OCI-LY7 (cell line): ENCODE results near the gene HAS3. TPM values are rescaled to one million over a fixed set of nuclear protein-coding genes. Genes with fewer than 3 reads are reported as not detected.
"Not testable (repeated sequence)": the region's sequence is repeated elsewhere in the genome, so short reads cannot be mapped to it uniquely, and the experiment has no call there.

Experiments
- BruUV-seq: library from RNA; stranded (reverse); fragments of 400-500 nt; replicated peaks from 2 replicates; lab custom pipeline; 2021; lab: Mats Ljungman, UMichigan
- CTCF ChIA-PET: fragments of 300-600 bp; sonication (Branson Sonifier 250); formaldehyde crosslinking; loops from one replicate; lab custom pipeline; 2022; ENCODE audit warnings: antibody characterized with exemption; ENCODE audit not compliant: unreplicated experiment; lab: Charles Lee
- POLR2A ChIA-PET: fragments of 300-600 bp; sonication (Branson Sonifier 250); formaldehyde crosslinking; loops from one replicate; lab custom pipeline; 2022; ENCODE audit warnings: antibody characterized with exemption; lab: Charles Lee
- DNase-seq: peaks from one replicate; pipeline ENCODE4 v3.0.0-alpha.2; 2015; ENCODE audit warnings: low spot score
- H2AFZ ChIP-seq: fragments of 200-600 bp; sonication (generic), shearing (Covaris generic); 2 replicates; pipeline ENCODE4 v1.6.1; 2014; ENCODE audit warnings: mild to moderate bottlenecking, antibody characterized with exemption, low read length, moderate library complexity
- H3K27ac ChIP-seq: fragments of 200-600 bp; sonication (generic); 2 replicates; pipeline ENCODE4 v1.5.1; 2014; ENCODE audit warnings: mixed run types, low read depth, mild to moderate bottlenecking, moderate library complexity, low read length, inconsistent platforms; ENCODE audit not compliant: poor library complexity, severe bottlenecking
- H3K36me3 ChIP-seq: fragments of 200-600 bp; sonication (generic); 2 replicates; pipeline ENCODE4 v1.6.1; 2014; ENCODE audit warnings: mild to moderate bottlenecking, antibody characterized with exemption, low read length, moderate library complexity, mixed read lengths; ENCODE audit not compliant: insufficient read depth
- H3K4me1 ChIP-seq: fragments of 200-600 bp; sonication (generic); 2 replicates; pipeline ENCODE4 v1.5.1; 2014; ENCODE audit warnings: mild to moderate bottlenecking, low read length; ENCODE audit not compliant: insufficient read depth, poor library complexity, severe bottlenecking
- H3K4me2 ChIP-seq: fragments of 200-600 bp; sonication (generic); 2 replicates; pipeline ENCODE4 v1.6.1; 2014; ENCODE audit warnings: mild to moderate bottlenecking, low read length
- H3K4me3 ChIP-seq: fragments of 200-600 bp; sonication (generic); 2 replicates; pipeline ENCODE4 v1.5.1; 2014; ENCODE audit warnings: mild to moderate bottlenecking, low read depth, low read length; ENCODE audit not compliant: poor library complexity, severe bottlenecking
- H3K79me2 ChIP-seq: fragments of 200-600 bp; sonication (generic); 2 replicates; pipeline ENCODE4 v1.6.1; 2016; ENCODE audit warnings: low read depth, mild to moderate bottlenecking, low read length, moderate library complexity, mixed read lengths; ENCODE audit not compliant: insufficient read depth
- H3K9me2 ChIP-seq: fragments of 200-600 bp; sonication (generic); 2 replicates; pipeline ENCODE4 v1.6.1; 2016; ENCODE audit warnings: mild to moderate bottlenecking, low read length, mixed read lengths; ENCODE audit not compliant: insufficient read depth
- H3K9me3 ChIP-seq: fragments of 200-600 bp; sonication (generic); 2 replicates; pipeline ENCODE4 v1.6.1; 2014; ENCODE audit warnings: mild to moderate bottlenecking, mixed run types, low read length, mixed read lengths
- H4K20me1 ChIP-seq: fragments of 200-600 bp; sonication (generic); 2 replicates; pipeline ENCODE4 v1.6.1; 2014; ENCODE audit warnings: mild to moderate bottlenecking, antibody characterized with exemption, low read length, moderate library complexity, mixed read lengths; ENCODE audit not compliant: insufficient read depth
- EZH2phosphoT487 ChIP-seq: fragments of 200-600 bp; sonication (generic); IDR thresholded peaks from 2 replicates; pipeline ENCODE4 v1.6.1; 2018; ENCODE audit warnings: low read depth, borderline replicate concordance, mild to moderate bottlenecking, mixed run types, antibody characterized with exemption, low read length, moderate library complexity, mixed read lengths
- intact Hi-C: fragments of 100-400 bp; cut with micrococcal nuclease; formaldehyde crosslinking; loops from one replicate; pipeline ENCODE4 v1.10.0; 2022; ENCODE audit not compliant: unreplicated experiment
- total RNA-seq, 2 experiments: library from RNA; depleted of rRNA in 1 of 2; stranded (reverse); fragments of >200 nt in 1 of 2; shearing (Covaris generic) in 1 of 2; gene quantifications; 2 replicates each; pipeline ENCODE4 v1.2.3, GENCODE V29; 2014 to 2022
- TF ChIP-seq, protein P1 (sequence below): fragments of 200-600 bp; sonication (generic); conservative IDR thresholded peaks from 2 replicates; pipeline ENCODE4 v1.5.1; 2014; ENCODE audit warnings: mild to moderate bottlenecking, antibody characterized with exemption, low read length, moderate library complexity, mixed read lengths

Gene HAS3
- total RNA-seq, 2 experiments from 2014 or later: 0.09 to 0.29 TPM

DNA sequence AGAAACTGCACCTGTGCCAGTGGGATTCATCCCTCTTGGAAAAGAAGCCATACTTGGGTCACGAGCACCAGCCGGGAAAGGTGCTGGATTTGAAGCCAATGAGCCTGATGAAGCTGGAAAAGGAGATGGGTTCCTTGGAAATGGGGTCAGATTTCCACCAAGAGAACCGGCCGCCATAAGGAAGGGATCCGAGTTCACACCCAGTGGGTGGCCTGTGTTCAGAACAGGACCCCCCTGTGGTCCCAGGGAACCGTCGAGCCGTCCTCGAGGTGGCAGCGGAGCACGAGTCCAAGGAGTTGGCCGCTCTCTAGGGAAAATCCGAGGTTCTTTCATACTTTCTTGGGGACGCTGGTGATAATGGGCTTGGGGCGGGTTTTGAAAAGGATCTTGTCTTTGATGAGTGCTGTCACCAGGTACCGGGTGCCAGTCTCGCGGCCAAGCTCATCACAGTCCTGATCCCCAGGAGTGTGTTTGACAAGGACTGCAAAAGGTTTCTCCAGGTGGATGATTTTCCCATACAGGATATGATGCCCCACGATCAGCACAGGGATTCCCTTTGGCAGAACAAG lies 14.7 kb downstream of the HAS3 start:
- no TSS peak for BruUV-seq
- POLR2A ChIA-PET: interaction anchor here (1.0 kb wide), 1 partner anchor 10 kb away, joined by 3 read pairs; no protein-coding TSS in a partner anchor
- H3K4me2 ChIP-seq: no peak overlapping the region
- no peaks in the 10 kb centered on the region for H3K9me2 ChIP-seq
- no peaks in the 10 kb centered on the region for H3K9me3 ChIP-seq
- no peaks in the 10 kb centered on the region for H4K20me1 ChIP-seq
- no peaks in the 10 kb centered on the region for H3K4me1 ChIP-seq
- peaks cover 15% of the 10 kb centered on the region; the same call in 1 of the 2 replicates for H3K79me2 ChIP-seq
- H3K27ac ChIP-seq: no peak overlapping the region
- DNase-seq: no peak
- intact Hi-C loops: no loop called here
- TF ChIP-seq, protein P1, sequence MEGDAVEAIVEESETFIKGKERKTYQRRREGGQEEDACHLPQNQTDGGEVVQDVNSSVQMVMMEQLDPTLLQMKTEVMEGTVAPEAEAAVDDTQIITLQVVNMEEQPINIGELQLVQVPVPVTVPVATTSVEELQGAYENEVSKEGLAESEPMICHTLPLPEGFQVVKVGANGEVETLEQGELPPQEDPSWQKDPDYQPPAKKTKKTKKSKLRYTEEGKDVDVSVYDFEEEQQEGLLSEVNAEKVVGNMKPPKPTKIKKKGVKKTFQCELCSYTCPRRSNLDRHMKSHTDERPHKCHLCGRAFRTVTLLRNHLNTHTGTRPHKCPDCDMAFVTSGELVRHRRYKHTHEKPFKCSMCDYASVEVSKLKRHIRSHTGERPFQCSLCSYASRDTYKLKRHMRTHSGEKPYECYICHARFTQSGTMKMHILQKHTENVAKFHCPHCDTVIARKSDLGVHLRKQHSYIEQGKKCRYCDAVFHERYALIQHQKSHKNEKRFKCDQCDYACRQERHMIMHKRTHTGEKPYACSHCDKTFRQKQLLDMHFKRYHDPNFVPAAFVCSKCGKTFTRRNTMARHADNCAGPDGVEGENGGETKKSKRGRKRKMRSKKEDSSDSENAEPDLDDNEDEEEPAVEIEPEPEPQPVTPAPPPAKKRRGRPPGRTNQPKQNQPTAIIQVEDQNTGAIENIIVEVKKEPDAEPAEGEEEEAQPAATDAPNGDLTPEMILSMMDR: no peak
- TF ChIP-seq EZH2phosphoT487: no peak
- CTCF ChIA-PET: no interaction called here
- H3K36me3 ChIP-seq: peaks cover 97% of the 10 kb centered on the region
- no peak overlapping the region for H2AFZ ChIP-seq
- H3K4me3 ChIP-seq: no peak overlapping the region

DNA sequence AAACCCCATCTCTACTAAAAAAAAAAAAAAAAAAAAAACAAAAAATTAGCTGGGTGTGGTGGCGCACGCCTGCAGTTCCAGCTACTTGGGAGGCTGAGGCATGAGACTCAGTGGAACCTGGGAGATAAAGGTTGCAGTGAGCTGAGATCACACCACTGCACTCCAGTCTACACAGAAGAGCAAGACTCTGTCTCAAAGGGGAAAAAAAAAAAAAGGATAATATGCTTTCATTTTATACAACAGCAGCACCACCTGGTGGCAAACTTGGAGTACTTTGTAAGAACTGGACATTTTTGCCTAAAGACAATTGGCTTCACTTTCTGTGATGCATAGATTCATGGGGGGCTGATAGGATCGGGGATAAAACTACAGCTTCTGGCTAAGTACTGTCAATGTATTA lies 18.5 kb downstream of the HAS3 start:
- intact Hi-C loops: loop anchor here (2.0 kb wide), 1 partner anchor 277 kb away; no protein-coding TSS in a partner anchor
- DNase-seq: peak; percentile 77

DNA sequence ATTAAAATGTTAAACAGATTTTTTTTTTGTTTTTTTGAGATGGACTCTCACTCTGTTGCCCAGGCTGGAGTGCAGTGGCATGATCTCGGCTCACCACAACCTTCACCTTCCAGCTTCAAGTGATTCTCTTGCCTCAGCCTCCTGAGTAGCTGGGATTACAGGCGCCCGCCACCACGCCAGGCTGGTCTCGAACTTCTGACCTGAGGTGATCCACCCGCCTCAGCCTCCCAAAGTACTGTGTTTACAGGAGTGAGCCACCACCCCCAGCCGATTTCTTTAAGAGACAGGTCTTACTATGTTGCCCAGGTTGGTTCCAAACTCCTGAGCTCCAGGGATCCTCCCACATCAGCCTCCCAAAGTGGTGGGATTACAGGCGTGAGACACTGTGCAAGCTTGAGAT lies 19.0 kb downstream of the HAS3 start:
- H4K20me1 ChIP-seq, H3K4me2 ChIP-seq, H2AFZ ChIP-seq, DNase-seq, CTCF ChIA-PET, H3K4me1 ChIP-seq, H3K4me3 ChIP-seq, H3K9me2 ChIP-seq, H3K27ac ChIP-seq, H3K9me3 ChIP-seq, BruUV-seq: not testable (repeated sequence)
- intact Hi-C loops: loop anchor here (2.0 kb wide), 1 partner anchor 278 kb away; no protein-coding TSS in a partner anchor
- H3K36me3 ChIP-seq: peaks cover 88% of the 10 kb centered on the region
- POLR2A ChIA-PET: interaction anchor here (0.6 to 2.9 kb wide), 3 partner anchors 8 to 89 kb away, joined by 3 to 16 read pairs (median 5); partner anchors contain the start of genes CHTF8 and UTP4
- H3K79me2 ChIP-seq: peaks cover 49% of the 10 kb centered on the region

More for the DNA sequence above, 18.5 kb downstream of the HAS3 start:
- CTCF ChIA-PET: no interaction called here
- peaks cover 7% of the 10 kb centered on the region; the same call in 1 of the 2 replicates for H4K20me1 ChIP-seq
- H3K4me3 ChIP-seq: no peak overlapping the region
- no peak overlapping the region for H3K27ac ChIP-seq
- no TSS peak for BruUV-seq
- H3K4me2 ChIP-seq: no peak overlapping the region
- H3K9me3 ChIP-seq: no peaks in the 10 kb centered on the region
- no peaks in the 10 kb centered on the region for H3K4me1 ChIP-seq
- peaks cover 90% of the 10 kb centered on the region for H3K36me3 ChIP-seq
- no peaks in the 10 kb centered on the region for H3K9me2 ChIP-seq
- no peak overlapping the region for H2AFZ ChIP-seq
- no peak for TF ChIP-seq EZH2phosphoT487
- TF ChIP-seq, protein P1: peak; percentile 83
- H3K79me2 ChIP-seq: peaks cover 46% of the 10 kb centered on the region
- POLR2A ChIA-PET: interaction anchor here (0.6 to 2.9 kb wide), 4 partner anchors 9 to 324 kb away, joined by 4 to 16 read pairs (median 5); partner anchors contain the start of genes CHTF8 and UTP4

DNA sequence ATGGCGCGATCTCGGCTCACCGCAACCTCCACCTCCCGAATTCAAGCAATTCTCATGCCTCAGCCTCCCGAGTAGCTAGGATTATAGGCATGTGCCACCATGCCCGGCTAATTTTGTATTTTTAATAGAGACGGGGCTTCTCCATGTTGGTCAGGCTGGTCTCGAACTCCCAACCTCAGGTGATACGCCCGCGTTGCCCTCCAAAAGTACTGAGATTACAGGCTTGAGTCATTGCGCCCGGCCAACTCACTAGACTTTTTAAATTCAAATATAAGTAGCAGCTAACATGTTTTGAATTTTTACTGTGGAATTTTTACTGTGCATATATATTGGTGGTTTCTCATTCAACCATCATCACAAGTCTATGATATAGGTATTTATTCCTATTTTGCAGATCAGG lies 19.5 kb downstream of the HAS3 start:
- peaks cover 88% of the 10 kb centered on the region for H3K36me3 ChIP-seq
- intact Hi-C loops: loop anchor here (2.0 kb wide), 1 partner anchor 278 kb away; no protein-coding TSS in a partner anchor
- not testable (repeated sequence) for H3K9me2 ChIP-seq, BruUV-seq, H2AFZ ChIP-seq, H3K27ac ChIP-seq, H3K9me3 ChIP-seq, H3K4me2 ChIP-seq, H4K20me1 ChIP-seq, H3K4me3 ChIP-seq, H3K4me1 ChIP-seq, DNase-seq
- ChIA-PET CTCF (interaction anchor here (0.8 kb wide), 1 partner anchor 11 kb away, joined by 4 read pairs; no protein-coding TSS in a partner anchor), POLR2A (interaction anchor here (0.7 kb wide), 1 partner anchor 89 kb away, joined by 5 read pairs; no protein-coding TSS in a partner anchor)
- peaks cover 54% of the 10 kb centered on the region for H3K79me2 ChIP-seq
